NCI-H1105 treated with DMSO at 0.1 percent for 48 hours (cell line): ENCODE results near the gene PSMC4.

Experiments
- DNase-seq: peaks from one replicate; lab custom pipeline; 2025; lab: John Stamatoyannopoulos, UW

PSMC4 gene

DNA sequence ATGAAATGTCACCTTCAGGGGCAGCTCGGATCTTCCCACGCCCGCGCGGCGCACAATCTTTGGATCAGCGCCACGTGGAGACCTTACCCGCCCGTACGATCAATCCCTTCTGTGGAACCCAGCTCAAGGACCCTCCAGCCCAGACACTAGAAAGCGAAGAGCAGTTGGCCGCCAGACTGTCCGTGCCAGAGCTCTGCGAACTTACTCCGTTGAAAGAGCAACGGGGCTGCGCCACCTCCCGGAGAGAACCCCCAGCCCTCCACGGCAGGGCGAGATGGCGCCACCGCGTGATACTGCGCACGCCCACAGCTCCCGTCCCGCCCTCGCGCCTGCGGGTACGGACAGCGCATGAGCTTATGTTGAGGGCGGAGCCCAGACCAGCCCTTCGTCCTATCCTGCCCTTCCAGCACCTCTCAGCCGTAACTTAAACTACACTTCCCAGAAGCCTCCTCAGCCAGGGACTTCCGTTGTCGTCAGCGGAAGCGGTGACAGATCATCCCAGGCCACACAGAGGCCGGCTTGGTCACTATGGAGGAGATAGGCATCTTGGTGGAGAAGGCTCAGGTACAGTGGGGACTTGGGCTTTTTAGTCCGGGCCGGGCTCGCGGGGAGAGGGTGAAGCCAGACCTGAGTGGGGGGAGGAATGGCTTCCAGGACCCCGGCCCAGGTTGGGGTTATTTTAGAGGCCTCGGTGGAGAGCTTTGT lies at the start of gene PSMC4:
PSMC4 (plus strand) TSS at position 491 of the 705 bp plus-strand sequence; CDS start at position 529, 38 bp downstream.
- peak; percentile 98 for DNase-seq

DNA sequence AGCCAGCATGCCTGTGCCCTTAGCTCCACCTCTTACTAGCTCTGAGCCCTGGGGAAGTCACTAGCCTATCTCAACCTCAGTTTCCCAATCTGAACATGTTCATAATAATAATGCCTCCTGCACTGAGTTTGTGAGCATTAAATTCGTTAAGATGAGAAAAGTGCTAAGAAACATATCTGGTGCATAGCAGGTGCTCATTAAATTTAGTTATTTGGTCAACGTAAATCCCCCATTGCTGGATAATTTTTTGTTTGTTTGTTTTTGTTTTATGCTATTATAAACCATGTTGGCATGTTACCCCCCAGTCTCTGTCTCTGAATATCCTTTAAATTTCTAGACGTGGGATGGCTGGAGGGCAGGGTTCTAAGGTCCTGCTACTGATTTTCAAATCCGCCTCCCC lies 47.1 kb upstream of the PSMC4 start:
- no peak for DNase-seq

DNA sequence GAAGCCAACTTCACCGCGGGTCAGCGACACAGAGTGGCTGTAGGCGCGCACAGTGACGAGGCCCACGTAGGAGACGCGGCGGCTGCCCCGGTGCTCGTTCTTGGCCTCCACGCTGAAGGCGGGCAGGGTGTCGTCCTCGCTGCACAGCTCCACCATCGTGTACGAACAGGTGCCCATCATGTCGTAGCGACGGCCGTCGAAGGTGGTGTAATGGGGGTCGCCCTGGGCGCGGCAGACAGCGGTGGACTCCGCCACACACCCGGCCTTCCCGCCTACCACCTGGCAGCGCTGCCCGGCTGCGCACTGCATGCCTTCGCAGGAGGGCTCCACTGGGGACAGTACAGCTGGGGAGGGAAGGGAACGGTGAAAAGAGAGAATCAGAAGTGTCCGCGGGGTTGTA lies 46.6 kb upstream of the PSMC4 start:
- DNase-seq, result no peak

DNA sequence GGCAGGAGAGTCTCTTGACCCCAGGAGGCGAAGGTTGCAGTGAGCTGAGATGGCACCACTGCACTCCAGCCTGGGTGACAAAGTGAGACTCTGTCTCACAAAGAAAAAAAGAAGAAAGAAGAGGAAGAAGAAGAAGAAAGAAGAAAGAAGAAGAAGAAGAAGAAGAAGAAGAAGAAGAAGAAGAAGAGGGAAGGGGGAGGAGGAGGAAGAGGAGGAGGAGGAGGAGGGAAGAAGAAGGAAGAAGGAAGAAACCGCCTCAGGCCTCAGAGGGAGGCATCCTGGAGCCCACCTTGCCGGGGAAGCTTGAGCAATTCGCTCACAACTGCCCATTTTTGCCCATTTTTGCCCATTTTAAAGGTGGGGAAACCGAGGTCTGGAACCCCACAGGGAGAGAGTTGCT lies 46.0 kb upstream of the PSMC4 start:
- DNase-seq, result no peak

DNA sequence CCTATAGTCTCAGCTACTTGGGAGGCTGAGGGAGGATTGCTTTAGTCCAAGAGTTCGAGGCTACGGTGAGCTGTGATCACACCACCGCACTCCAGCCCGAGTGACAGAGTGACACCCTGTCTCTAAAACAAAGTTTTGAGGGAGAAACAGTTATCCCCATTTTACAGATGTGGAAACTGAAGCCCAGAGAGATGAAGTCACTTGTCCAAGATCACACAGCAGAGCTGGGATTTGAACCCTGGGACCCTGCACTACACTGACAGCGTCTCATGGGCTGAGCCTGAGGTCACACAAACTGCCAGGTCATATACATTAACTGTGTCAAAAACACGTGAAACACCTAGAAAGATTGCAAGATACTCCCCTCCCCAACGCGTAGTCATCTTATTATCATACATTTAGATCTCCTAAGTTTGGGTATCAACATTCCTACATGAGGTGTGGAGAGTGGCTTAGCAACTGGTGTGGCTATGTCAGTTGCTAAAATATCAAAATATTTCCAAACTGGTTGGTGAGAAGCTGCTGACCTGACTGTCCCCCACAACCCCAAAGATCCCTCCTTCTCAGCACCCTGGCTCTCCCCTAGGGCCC lies 44.7 kb upstream of the PSMC4 start:
- no peak for DNase-seq

DNA sequence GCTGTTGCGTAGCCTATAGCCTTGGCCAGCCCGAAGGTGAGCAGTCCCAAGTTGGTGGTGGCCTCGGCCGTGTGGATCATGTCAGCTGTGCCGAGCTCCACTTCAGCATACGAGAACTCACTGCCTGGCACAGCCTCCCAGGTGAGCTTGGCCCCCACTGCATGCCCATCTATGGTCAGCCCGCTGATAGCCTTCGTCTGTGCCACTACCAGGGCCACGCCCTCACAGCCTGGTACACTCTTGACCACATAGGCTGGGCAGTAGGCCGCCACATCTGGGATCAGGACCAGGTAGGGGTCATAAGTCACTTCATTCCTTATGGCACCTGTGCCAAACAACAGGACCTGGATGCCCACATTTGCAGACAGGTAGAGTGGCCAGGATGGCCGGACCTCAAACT lies 43.9 kb upstream of the PSMC4 start:
- no peak for DNase-seq

DNA sequence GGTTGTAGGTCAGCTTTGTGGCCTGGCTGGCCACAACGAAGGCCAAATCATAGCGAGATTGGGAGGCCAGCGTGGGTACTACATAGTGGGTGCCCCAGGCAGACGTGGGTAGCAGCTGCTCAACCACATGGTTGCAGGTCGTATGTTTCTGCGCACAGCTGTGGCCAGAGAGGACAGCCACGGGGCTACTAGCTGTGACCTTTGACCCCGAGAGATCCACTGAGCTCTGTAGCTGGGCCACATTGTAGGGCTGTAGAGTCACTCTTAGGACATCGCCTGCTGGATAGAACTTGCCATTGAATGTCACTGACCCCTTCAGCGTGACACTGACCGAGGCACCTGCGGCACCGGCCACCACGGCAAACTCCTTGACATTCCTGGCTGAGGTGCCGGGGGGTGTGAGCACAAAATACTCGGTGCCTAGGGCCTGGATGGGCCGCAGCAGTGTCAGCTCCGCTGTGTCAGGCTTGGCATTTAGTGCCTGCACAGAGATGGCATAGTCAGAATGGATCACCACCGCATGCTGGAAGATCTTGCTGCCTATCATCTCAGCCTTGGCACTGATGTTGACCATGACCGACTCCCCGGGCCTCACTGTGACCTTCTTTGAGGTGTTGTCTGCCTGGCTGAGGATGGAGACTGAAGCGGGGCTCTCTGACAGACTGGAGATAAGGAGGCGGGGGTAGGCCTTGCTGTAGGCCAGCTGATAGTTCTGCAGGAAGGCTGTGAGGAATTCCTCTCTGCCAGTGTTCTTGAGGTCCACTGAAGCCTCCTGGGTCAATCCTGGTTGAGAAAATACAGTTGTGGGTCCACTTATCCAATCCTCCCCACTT lies 43.2 kb upstream of the PSMC4 start:
- no peak for DNase-seq

DNA sequence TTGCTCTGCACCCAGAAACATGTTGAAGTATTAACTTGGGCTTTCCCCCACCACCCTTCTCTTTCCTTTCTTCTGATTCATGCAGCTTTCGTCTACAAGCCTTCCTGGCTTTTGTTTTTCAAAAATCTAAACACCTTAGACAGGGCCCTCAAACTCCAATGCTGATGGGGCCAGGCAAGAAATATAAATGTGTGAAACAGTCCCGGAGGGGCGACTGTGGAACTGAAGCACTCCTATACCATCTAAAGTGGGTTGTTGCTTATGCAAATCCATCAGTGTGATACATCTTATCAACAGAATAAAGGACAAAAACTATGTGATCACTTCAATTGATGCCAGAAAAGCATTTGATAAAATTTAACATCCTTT lies 42.6 kb upstream of the PSMC4 start:
- no peak for DNase-seq

DNA sequence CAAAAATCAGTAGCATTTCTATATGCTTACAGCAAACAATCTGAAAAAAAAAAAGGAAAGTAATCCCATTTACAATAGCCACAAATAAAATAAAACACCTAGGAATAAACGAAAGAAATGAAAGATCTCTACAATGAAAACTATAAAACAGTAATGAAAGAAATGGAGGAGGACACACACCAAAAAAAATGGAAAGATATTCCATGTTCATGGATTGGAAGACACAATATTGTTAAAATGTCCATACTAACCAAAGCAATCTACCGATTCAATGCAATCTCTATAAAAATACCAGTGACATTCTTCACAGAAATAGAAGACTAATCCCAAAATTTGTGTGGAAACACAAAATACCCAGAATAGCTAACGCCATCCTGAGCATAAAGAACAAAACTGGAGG lies 41.2 kb upstream of the PSMC4 start:
- DNase-seq, result no peak

DNA sequence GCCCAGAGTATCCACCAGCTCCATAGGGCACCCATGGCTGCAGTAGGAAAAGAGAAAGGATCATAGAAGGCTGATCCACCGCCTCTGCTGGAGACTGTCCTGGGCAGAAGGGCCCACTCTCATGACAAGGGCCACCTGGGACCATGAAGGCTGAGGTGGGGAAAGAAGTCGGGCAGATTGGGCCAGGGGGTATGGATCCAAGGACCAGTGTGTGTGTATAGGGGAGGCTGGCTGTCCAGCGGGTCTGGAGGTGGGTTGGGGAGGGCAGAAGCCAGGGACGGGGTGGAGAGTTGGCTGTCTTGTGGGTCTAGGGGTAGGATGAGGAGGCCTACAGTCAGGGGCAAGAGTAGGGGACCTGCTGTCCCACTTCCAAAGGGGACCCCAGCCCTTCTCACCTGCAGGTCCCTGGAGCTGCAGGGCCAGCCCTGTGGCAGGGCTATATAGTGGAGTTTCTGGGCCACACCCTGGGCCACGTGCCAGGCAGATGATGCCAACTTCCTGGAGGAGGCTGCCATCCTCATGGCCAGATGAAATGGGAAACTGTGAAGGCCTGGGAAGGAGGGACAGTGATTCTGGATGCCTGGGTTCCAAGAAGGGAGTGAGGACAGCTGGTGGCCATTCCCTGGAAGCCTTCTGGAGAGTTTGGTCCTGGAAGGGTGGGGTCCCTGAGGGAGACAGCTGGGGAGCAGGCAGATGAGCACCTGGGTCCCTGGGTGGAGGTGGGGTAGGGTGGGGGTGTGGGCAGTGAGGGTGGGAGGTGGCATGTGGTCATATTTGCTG lies 36.2 kb upstream of the PSMC4 start, which contains the start of gene FCGBP:
FCGBP (minus strand) TSS at position 51 of the 780 bp plus-strand sequence.
- no peak for DNase-seq

DNA sequence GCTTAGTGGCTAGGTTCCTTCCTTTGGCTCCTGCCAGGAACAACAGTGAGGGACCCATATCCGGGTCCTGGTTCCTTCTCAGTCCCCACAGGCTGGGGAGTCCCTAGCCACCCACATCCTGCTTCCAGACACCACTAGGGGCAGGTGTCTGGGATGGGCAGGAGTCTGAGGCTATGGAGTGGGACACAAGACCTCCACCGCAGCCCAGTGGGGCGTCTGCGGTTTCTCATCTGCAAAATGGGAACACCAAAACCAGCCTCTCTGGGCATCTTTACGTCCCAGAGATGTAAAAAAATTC lies 35.7 kb upstream of the PSMC4 start:
- DNase-seq, result no peak

DNA sequence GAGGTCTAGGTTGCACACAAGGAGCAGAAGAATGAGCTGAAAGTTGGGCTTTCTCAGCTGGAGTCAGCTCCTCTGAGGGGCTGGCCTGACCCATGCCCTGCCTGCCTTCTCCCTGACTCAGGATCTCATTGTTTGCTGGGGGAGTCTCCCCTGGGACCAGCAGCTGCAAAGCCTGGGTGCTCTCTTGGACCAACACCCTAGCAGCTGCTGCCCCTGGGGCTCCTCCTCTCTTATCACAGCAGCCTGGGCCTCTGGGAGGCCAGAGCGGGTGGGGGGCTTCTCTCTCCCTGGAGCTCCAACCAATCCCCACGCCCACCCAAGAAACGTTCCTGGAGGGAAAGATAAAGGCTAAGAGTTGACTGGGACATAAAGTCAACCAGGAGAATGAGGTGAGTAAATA lies 34.9 kb upstream of the PSMC4 start:
- DNase-seq, result no peak

DNA sequence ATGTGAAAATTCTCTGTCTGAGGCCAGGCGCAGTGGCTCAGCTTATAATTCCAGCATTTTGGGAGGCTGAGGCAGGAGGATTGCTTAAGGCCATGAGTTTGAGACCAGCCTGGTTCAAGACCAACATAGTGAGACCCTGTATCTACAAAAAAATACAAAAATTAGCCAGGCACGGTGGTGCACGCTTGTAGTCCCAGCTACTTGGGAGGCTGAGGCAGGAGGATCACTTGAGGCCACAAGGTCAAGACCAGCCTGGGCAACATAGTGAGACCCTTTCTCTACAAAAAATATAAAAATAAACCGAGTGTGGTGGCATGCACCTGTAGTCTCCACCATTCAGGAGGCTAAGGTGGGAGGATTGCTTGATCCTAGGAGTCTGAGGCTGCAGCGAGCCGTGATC lies 34.3 kb upstream of the PSMC4 start:
- no peak for DNase-seq

DNA sequence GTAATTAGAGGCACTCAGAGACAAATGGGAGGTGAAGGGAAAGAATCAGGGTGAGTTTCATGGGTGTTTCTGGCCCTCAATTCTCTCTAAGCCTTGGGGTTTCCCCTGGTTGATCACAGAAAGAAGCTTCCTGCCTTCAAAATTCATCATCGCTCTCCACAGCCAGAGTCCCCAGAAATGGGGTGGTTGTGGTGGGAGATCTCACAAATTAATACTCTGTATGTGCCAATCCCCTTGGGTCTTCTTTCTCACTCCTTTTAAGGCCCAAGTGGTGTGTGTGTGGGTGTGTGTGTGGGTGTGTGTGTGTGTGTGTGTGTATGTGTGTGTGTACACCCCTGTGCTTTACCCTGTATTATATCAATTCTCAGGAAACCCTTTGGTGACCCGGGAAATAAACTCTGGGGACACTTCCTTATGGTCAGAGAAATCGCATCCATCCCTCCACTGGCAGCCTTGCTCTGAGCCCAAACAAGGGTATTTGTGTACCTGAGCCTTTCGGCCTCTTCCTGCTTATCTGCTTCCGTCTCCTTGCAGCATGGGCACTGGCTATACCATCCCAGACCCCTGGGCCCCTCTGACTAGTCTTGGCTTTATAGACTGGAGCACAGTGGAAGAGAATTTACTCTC lies 33.8 kb upstream of the PSMC4 start:
- DNase-seq, result no peak

DNA sequence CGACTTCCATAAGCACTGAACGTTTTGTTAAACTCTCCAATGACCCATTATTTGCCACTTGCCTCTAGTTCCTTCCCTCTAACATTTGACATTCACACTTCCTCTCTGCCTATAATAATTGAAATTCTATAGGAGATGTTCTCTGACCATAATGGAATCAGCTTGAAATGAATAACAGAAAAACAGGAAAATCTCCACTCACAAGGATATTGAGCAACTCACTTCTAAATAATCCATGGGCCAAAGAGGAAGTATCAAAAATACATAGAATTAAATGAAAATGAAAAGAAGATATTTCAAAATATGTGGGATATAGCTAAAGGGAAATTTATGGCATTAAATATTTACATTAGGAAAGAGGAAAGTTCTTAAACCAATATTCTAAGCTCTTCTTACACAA lies 33.2 kb upstream of the PSMC4 start:
- DNase-seq, result no peak

DNA sequence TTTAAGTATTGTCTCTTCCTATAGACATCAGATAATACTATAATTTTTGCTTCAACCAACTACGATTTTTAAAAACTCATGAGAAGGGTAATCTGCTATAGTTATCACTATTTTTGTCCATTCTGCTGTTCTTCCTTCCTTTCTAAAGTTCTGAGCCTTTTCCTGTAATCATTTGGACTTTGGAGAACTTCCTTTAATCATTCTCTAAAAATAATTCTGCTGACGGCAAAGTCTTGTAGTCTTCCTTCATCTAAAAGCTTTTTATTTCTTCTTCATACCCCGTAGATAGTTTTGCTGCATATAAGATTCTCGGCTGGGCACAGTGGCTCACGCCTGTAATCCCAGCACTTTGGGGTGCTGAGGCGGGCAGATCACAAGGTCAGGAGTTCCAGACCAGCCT lies 31.4 kb upstream of the PSMC4 start:
- no peak for DNase-seq

DNA sequence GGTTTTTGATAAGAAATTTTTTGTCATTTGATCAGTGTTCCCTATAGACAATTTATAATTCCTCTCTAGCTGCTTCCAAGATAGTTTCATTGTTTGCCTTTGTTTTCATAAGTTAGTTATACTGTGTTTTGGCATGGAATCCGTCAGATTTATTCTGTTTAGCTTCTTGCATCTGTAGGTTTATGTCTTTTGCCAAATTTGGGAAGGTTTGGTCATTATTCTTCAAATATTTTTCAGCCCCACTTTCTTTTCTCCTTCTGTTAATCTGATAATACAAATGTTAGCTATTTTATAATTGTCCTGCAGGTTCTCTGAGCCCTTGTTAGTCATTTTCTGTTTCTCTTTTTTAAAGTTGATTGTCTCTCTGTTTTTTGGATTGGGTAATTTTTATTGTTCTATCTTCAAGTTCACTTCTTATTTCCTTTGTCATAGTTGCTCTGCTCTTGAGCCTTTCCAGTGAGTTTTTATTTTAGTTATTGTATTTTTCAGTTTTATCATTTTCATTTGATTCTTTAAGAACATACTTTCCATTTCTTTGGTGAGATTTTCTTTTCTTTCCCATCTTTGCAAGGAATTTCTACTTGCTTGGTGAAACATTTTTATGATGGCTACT lies 30.6 kb upstream of the PSMC4 start:
- no peak for DNase-seq

DNA sequence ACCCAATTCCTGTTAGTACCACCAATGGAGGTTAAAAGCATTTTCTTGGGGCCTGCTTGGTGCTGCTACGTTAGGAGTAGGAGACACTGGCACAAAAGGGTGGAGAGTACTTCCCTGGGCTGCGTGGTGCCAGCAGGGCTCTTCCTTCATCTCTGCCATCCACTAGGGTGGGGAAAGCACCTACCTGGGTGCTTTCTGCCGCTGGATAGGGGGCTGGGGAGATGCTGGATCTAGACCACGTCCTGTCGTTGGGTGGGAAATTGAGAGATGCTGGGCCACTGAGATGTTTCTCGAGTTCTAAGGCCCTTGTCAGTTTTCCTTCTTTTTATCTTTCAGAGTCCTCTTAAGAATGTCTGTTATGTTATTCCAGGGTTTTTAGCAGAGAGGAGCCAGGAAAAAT lies 29.8 kb upstream of the PSMC4 start:
- DNase-seq, result no peak

DNA sequence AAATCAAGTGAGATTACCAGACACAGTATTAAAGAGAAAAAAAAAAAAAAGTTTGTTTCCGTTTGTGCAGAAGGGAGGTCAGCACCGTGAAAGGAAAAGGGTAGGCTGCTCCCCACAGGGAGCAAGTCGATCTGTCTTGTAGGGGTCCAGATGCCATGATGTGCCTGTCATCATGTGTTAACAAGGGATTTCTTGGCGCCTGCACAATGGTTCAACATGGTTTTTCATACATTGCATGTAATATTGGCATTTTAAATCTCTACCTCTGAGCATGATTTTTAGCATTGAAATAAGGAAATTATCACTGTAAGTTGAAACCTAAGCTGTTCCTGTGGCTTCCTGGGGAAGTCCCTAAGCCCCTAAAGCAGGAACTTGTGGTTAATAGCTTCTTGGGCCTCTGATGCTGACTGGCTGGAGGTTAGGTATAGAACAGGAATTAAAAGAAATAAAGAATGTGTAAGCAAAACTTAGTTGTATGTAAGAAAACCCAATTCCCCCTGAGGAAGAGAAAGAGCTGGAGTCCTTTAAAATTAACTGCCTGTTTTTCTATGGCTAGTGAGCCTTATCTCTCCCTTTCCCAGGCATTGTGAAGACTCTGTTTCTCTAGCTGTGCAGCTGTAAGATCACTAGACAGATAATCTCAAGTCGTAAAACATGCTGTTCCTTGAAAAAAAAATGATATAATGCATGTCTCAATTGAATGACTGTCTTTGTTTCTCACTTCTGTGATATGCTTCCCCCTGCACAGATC lies 29.2 kb upstream of the PSMC4 start:
- DNase-seq, result no peak

DNA sequence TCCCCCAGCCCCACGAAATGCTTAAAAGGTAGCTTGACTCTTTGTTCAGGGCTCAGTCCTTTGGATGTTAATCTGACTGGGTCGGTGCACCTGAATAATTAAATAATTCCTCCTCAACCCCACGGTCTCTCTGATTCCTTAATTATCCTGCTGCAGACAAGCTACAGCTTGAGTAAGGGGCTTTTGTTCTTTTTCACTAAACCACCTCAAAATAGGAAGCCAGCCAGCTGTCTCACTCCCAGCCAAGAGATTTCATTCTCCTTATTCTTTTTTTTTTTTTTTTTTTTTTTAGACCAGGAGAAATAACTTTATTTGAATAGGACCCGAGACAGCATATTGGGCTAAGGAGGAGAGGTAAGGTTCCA lies 28.6 kb upstream of the PSMC4 start:
- DNase-seq, result peak; percentile 2

DNA sequence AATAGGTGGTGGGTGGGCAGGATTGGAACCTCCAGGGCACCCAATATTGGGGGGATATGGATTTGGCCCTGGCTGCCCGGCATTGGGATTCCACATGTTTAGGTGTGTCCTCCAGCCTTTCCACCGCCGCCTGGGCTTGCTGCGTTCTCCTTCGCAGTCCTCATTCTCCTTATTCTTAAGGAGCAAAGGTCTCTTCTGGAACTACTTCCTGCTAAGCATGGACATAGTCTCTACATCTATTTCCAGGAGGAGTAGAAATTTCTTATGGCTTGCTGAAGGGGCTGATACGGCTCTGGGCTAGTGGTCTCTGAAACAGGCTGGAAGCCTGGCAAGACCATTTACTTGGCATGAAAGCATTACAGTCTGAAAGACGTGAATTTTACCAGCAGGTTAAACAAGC lies 27.4 kb upstream of the PSMC4 start:
- no peak for DNase-seq
